ENCODE measurements around the gene POP5.
"Not testable (repeated sequence)": the region's sequence is repeated elsewhere in the genome, so short reads cannot be mapped to it uniquely, and the experiment has no call there.

The POP5 gene, protein sequence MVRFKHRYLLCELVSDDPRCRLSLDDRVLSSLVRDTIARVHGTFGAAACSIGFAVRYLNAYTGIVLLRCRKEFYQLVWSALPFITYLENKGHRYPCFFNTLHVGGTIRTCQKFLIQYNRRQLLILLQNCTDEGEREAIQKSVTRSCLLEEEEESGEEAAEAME

GRCh38 chr12:120580787-120581723 lies at the start of gene POP5:
POP5 (minus strand) TSS chr12:120581402; CDS start chr12:120581362, 40 bp downstream.
- peak; percentile 98 to 99 (median 99) for DNase-seq

- DNase-seq: no peak
Measured at GRCh38 chr12:120630104-120630892, 49.1 kb upstream of the POP5 start.

GRCh38 chr12:120628919-120629318 lies 47.7 kb upstream of the POP5 start:
- DNase-seq: no peak

DNA sequence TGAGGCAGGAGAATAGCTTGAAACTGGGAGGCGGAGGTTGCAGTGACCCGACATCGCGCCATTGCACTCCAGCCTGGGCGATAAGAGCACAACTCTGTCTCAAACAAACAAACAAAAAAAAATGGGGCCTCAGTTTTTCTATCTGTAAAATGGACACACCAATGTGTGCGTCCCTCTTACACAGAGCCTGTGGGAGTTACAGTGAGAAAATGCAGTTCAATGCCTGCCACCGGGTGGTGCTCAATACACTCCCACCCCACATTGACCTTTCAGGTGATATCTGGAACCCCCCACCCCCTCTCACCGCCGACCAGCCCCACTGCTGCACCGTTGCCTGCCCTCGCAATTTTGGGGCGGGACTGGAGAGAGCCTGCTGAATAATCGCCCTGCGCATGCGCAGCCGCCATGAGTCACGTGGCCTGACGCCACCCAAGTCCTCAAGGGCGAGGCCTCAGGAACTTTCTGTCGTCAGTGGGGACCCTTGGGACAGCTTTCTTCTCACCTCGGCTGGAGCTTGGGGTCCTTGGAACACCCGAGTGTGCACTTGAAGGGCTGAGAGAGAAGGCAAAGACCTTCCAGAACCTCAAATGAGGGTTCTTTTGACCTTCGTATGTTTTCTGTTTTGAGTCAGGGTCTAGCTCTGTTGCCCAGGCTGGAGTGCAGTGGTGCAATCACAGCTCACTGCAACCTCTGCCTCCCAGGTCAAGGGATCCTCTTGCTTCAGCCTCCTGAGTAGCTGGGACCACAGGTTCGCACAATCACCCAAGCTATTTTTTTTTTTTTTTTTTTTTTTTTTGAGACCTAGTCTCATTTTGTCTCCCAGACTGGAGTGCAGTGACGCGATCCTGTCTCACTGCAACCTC lies 44.6 kb upstream of the POP5 start:
- DNase-seq: no peak

DNA sequence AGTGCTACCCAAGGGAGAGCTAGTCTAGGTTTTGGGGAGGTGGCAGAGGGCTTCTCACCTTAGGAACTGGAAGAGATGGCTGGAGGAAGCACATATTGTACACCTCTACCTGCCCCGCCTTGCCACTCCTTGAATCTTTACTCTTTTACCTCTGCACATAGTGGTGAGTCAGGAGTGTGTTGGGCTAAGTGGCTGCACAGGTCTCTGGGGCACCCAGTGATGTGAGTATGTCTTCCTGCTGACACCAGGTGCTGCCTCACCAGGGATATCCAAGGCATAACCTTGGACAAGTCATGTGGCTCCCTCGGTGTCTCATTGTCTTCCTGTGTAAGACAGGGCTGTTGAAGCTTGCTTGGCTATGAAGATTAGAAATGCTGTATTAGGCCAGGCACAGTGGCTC lies 39.4 kb upstream of the POP5 start:
- no peak for DNase-seq

DNA sequence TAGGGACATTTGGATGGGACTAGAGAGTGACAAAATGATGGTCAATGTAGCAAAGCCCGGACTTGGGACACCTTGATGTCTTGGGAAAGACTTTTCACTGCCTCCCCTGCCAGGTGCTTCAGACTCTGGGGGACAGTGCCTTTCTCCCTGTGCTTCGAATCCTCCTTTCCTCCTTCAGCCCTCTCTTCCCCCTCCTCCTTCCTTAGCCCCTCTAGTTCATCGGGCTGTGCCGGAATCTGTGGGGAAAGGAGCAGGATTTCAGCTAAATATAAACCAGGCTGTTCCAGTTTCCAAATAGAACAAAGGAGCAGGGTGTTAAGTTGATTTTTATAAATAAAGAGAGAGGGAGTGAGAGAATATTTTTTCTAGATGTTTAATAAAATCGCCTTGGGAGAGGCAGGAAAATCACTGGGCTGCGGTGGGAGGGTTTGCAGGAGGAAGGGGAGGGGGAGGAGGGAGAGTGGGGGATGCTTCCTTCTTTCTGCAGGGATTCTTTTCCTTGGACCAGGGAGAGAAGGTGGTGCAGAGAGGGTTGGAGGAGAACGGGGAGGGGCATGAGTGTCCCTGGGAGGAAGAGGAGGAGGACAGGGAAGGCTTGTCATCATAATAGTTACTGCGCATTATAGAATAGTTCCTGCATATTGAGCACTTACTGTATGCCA lies 37.9 kb upstream of the POP5 start:
- DNase-seq: no peak

GRCh38 chr12:120617767-120618166 lies 36.6 kb upstream of the POP5 start:
- not testable (repeated sequence) for DNase-seq

GRCh38 chr12:120617193-120617592 lies 36.0 kb upstream of the POP5 start:
- DNase-seq: not testable (repeated sequence)

DNA sequence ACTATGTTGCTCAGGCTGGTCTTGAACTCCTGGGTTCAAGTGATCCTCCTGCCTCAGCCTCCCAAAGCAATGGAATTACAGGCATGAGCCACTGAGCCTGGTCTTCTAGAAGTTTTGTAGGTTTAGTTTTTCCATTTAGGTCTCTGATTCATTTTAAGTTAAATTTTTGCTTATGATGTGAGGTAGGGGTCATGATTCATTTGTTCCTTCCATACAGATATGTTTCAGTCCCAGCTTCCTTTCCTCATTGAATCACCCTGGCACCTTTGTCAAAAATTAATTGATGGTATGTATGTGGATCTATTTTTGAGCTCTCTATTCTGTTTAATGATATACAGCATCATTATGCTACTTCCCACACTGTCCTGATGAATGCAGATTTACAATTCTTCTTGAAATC lies 33.6 kb upstream of the POP5 start:
- no peak for DNase-seq

DNA sequence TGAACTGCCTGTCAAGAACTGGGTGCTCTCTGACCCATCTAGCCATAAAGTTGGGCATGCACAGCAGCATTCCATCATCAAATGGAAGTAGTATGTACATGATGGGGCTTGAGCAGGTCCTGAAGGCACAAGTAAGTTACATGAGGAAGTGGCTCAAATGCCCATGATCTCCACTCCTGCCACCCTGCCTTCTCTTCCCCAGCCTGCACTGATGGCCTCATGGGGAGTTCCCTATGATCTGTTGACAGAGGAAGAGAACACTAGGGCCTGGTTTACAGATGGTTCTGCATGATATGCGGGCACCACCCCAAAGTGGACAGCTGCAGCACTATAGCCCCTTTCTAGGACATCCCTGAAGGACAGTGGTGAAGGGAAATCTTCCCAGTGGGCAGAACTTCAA lies 30.3 kb upstream of the POP5 start:
- DNase-seq: not testable (repeated sequence)

- no peak for DNase-seq
Measured at GRCh38 chr12:120610560-120610959, 29.4 kb upstream of the POP5 start.

GRCh38 chr12:120602416-120602815 lies 21.2 kb upstream of the POP5 start:
- DNase-seq: not testable (repeated sequence)

GRCh38 chr12:120599672-120600552 lies 18.7 kb upstream of the POP5 start:
- peak in 1 of 3 experiments; percentile 7 for DNase-seq

DNA sequence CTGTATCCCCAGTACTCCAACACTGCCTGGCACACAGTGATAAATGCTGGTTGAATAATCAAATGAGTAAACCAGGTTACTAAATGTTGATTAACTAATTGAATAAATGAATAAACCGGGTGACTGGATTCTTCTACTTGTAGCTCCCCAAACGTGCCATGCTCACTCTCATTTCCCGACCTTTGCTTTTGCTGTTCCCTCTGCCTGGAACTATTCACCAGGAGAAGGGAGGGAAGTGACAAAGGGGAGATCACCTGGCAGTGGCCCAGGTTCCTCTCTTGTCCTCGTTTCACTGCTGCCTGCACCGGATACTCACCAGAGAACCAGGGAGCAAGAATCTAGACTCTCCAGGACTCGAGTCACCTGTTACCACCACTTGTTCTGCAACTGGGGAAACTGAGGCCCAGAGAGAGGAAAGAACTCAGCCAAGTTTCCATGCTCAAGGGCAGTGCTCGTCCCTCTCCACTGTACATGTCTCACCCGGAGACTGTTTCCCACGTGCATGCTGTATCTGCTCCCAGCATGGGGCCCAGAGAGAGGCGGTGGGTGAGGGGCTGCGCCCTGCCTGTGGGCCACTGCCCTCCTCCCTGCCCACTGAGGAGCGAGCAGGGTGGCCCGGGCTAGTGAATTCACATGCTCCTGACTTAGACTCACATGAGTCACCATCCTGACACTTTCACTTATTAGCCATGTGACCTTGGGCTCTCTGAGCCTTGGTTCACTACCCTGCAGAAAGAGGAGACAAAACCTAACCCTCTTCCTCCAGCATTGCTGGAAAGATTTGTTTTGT lies 17.7 kb upstream of the POP5 start:
- DNase-seq: no peak

DNA sequence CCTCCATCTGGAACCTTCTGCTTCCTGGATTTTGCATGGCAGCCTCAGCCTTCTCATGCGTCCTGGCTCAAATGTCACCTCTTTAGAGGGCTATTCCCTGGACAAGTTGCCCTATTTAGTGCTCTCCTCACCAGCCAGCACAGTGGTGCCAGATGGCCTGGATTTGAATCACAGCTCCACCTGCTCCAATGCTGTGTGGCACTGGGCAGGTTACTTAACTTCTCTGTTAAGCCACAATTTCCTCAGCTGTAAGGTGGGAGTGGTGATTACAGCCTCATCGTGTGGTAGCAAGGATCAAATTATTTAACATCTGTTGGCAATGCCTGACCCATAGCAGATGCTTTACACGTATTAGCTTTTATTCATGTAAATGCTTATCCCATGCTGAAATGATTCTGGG lies 16.7 kb upstream of the POP5 start:
- no peak for DNase-seq

- no peak for DNase-seq
Measured at GRCh38 chr12:120596901-120597300, 15.7 kb upstream of the POP5 start.

- no peak for DNase-seq
Measured at GRCh38 chr12:120592121-120593049, 11.2 kb upstream of the POP5 start.

DNA sequence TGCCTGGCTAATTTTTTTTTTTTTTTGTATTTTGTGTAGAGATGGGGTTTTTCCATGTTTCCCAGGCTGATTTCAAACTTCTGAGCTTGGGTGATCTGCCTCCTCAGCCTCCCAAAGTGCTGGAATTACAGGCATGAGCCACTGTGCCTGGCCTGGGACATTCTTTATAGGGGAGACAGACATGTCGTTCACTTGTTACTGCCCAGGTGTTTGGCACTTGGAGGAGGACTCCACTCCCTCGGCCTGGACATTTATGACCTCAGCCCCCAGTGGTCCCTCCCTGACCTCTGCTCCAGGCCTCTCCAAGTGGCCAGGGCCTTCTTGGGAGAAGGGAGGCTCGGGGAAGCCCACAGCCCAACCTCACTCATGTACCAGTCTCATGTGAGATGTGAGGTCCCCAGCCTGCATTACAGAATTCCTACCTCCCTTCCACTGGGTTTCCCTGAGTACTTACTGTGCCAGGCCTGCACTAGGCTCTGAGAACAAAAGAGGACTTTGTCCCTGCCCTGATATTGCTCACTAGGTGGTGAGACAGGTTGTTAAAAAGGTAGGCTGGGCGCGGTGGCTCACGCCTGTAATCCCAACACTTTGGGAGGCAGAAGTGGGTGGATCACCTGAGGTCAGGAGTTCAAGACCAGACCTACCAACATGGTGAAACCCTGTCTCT lies 9.7 kb upstream of the POP5 start:
- no peak for DNase-seq
